A549 (cell line): ENCODE measurements around the gene ZNF496.

Experiments
- ESRRA ChIP-seq: fragments of 150-350 bp; IDR thresholded peaks from 2 replicates; pipeline ENCODE4 v1.6.1; 2014; ENCODE audit warnings: mild to moderate bottlenecking, low read length, borderline replicate concordance
- FOSB ChIP-seq: fragments of 250-450 bp; sonication (Bioruptor Pico); IDR thresholded peaks from 2 replicates; pipeline ENCODE4 v1.5.0; 2020; ENCODE audit warnings: mild to moderate bottlenecking, moderate library complexity
- HDAC2 ChIP-seq: fragments of 200-600 bp; sonication (generic); IDR thresholded peaks from 2 replicates; pipeline ENCODE4 v1.6.1; 2016
- HEYL ChIP-seq: fragments of 250-450 bp; sonication (Bioruptor Pico); IDR thresholded peaks from 2 replicates; pipeline ENCODE4 v1.8.0; 2021; ENCODE audit warnings: mild to moderate bottlenecking, moderate library complexity
- JUN ChIP-seq, 2 experiments: fragments of >200 bp; sonication (Bioruptor Twin); formaldehyde crosslinking; IDR thresholded peaks; 2 replicates in 1 of 2; 3 replicates in 1 of 2; pipeline ENCODE4 v1.6.1; 2016 to 2017
- KDM1A ChIP-seq: fragments of 200-600 bp; sonication (generic); IDR thresholded peaks from 2 replicates; pipeline ENCODE4 v1.6.1; 2016; ENCODE audit warnings: low read depth, mild to moderate bottlenecking
- MAFK ChIP-seq: fragments of 450-650 bp; IDR thresholded peaks from 2 replicates; pipeline ENCODE4 v1.6.1; 2014; ENCODE audit not compliant: partially characterized antibody
- PHF8 ChIP-seq: fragments of 200-600 bp; sonication (generic); IDR thresholded peaks from 2 replicates; pipeline ENCODE4 v1.6.1; 2016; ENCODE audit warnings: low read depth, mild to moderate bottlenecking, antibody characterized with exemption, moderate library complexity, borderline replicate concordance
- POLR2A ChIP-seq: IDR thresholded peaks from 2 replicates; pipeline ENCODE4 v1.6.1; 2012; ENCODE audit warnings: mild to moderate bottlenecking, low read length
- POLR2AphosphoS2 ChIP-seq: conservative IDR thresholded peaks from 2 replicates; pipeline ENCODE4 v1.6.1; 2012; ENCODE audit warnings: low read length, improper control_type of control experiment, inconsistent platforms
- ZFP36 ChIP-seq: fragments of 450-650 bp; IDR thresholded peaks from 2 replicates; pipeline ENCODE4 v1.6.1; 2014; ENCODE audit warnings: borderline replicate concordance; ENCODE audit not compliant: partially characterized antibody
- ZNF302 ChIP-seq: fragments of 250-450 bp; sonication (Bioruptor Pico); IDR thresholded peaks from 2 replicates; pipeline ENCODE4 v1.9.0; 2021; ENCODE audit warnings: inconsistent platforms, mild to moderate bottlenecking, moderate library complexity
- TF ChIP-seq, protein P1 (sequence below): fragments of >200 bp; sonication (Bioruptor Twin); formaldehyde crosslinking; IDR thresholded peaks from 3 replicates; pipeline ENCODE4 v1.5.1; 2016
- TF ChIP-seq, protein P2 (sequence below): fragments of 250-450 bp; sonication (Bioruptor Pico); IDR thresholded peaks from 2 replicates; pipeline ENCODE4 v1.5.0; 2021; ENCODE audit warnings: mild to moderate bottlenecking, moderate library complexity, borderline replicate concordance

DNA sequence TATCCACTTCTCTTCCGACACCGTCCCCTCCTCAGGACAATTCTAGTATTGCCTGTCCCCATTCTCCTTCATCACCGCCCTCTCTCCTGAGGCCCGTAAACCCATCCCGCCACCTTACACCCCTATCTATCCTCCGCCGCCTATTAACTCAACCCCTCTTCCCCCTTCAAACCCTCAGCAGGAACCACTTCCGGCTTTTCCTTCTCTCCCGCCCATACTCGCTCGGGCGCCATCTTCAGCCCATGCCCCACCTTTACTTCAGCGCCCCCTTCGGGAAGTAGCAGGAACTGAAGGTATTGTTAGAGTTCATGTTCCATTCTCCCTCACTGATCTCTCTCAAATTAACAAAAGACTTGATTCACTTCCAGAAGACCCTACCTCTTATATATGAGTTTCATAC lies 44.2 kb downstream of the ZNF496 start:
- TF ChIP-seq, protein P1, sequence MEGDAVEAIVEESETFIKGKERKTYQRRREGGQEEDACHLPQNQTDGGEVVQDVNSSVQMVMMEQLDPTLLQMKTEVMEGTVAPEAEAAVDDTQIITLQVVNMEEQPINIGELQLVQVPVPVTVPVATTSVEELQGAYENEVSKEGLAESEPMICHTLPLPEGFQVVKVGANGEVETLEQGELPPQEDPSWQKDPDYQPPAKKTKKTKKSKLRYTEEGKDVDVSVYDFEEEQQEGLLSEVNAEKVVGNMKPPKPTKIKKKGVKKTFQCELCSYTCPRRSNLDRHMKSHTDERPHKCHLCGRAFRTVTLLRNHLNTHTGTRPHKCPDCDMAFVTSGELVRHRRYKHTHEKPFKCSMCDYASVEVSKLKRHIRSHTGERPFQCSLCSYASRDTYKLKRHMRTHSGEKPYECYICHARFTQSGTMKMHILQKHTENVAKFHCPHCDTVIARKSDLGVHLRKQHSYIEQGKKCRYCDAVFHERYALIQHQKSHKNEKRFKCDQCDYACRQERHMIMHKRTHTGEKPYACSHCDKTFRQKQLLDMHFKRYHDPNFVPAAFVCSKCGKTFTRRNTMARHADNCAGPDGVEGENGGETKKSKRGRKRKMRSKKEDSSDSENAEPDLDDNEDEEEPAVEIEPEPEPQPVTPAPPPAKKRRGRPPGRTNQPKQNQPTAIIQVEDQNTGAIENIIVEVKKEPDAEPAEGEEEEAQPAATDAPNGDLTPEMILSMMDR: no peak
- TF ChIP-seq POLR2AphosphoS2: no peak
- TF ChIP-seq HDAC2: no peak
- TF ChIP-seq JUN (IDR thresholded peaks at IDR 0.05): no peak
- TF ChIP-seq POLR2A: no peak
- no peak for TF ChIP-seq FOSB
- TF ChIP-seq ZFP36: no peak
- no peak for TF ChIP-seq MAFK
- no peak for TF ChIP-seq PHF8
- TF ChIP-seq ZNF302 (CRISPR knock-in tag): no peak
- TF ChIP-seq ESRRA: no peak
- TF ChIP-seq, protein P2, sequence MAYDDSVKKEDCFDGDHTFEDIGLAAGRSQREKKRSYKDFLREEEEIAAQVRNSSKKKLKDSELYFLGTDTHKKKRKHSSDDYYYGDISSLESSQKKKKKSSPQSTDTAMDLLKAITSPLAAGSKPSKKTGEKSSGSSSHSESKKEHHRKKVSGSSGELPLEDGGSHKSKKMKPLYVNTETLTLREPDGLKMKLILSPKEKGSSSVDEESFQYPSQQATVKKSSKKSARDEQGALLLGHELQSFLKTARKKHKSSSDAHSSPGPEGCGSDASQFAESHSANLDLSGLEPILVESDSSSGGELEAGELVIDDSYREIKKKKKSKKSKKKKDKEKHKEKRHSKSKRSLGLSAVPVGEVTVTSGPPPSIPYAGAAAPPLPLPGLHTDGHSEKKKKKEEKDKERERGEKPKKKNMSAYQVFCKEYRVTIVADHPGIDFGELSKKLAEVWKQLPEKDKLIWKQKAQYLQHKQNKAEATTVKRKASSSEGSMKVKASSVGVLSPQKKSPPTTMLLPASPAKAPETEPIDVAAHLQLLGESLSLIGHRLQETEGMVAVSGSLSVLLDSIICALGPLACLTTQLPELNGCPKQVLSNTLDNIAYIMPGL: no peak
- no peak for TF ChIP-seq KDM1A
- TF ChIP-seq HEYL: no peak
